HG02759 (cell line): ENCODE results near the gene DAPK1.
"Not testable (repeated sequence)": the region's sequence is repeated elsewhere in the genome, so short reads cannot be mapped to it uniquely, and the experiment has no call there.

ENCODE experiments used
- ATAC-seq: cut with Tn5 transposase; IDR thresholded peaks from one replicate; pipeline ENCODE4 v1.9.1; 2021; ENCODE audit warnings: mild to moderate bottlenecking, moderate library complexity; ENCODE audit not compliant: unreplicated experiment

Gene DAPK1

GRCh38 chr9:87540444-87541105 is 42.9 kb downstream of the DAPK1 start:
- ATAC-seq, result no peak

GRCh38 chr9:87541663-87542062 is 44.0 kb downstream of the DAPK1 start:
- ATAC-seq, result no peak

- no peak for ATAC-seq
These were observed 44.5 kb downstream of the DAPK1 start for GRCh38 chr9:87542141-87542540.

- ATAC-seq, result no peak
These were observed 45.6 kb downstream of the DAPK1 start for GRCh38 chr9:87543251-87543650.

GRCh38 chr9:87545858-87546257 is 48.2 kb downstream of the DAPK1 start:
- ATAC-seq, result no peak

- no peak for ATAC-seq
These were observed 49.0 kb downstream of the DAPK1 start for GRCh38 chr9:87546704-87547103.

GRCh38 chr9:87547671-87548081 is 50.0 kb downstream of the DAPK1 start:
- no peak for ATAC-seq

GRCh38 chr9:87548159-87548558 is 50.5 kb downstream of the DAPK1 start:
- no peak for ATAC-seq

GRCh38 chr9:87549088-87549487 is 51.4 kb downstream of the DAPK1 start:
- not testable (repeated sequence) for ATAC-seq

GRCh38 chr9:87549791-87550190 is 52.1 kb downstream of the DAPK1 start:
- no peak for ATAC-seq

- ATAC-seq, result no peak
These were observed 52.7 kb downstream of the DAPK1 start for GRCh38 chr9:87550253-87550954.

GRCh38 chr9:87551772-87552217 is 54.1 kb downstream of the DAPK1 start:
- no peak for ATAC-seq

- ATAC-seq, result no peak
These were observed 56.7 kb downstream of the DAPK1 start for GRCh38 chr9:87554171-87554910.

- no peak for ATAC-seq
These were observed 57.3 kb downstream of the DAPK1 start for GRCh38 chr9:87554976-87555375.

- no peak for ATAC-seq
These were observed 58.4 kb downstream of the DAPK1 start for GRCh38 chr9:87556039-87556438.

- ATAC-seq, result no peak
These were observed 59.2 kb downstream of the DAPK1 start for GRCh38 chr9:87556821-87557220.

- no peak for ATAC-seq
These were observed 60.3 kb downstream of the DAPK1 start for GRCh38 chr9:87557996-87558395.

GRCh38 chr9:87558606-87559190 is 61.0 kb downstream of the DAPK1 start:
- no peak for ATAC-seq

GRCh38 chr9:87562062-87562461 is 64.4 kb downstream of the DAPK1 start:
- ATAC-seq, result no peak

- ATAC-seq, result no peak
These were observed 65.0 kb downstream of the DAPK1 start for GRCh38 chr9:87562530-87563170.

- ATAC-seq, result no peak
These were observed 66.4 kb downstream of the DAPK1 start for GRCh38 chr9:87564111-87564510.
